NB4 (cell line): Measurements from ENCODE around the gene ENDOV.
A peak's percentile ranks its signal among the peaks of the same experiment; 100 is the strongest.

ENCODE experiments used
- DNase-seq: peaks from one replicate; pipeline ENCODE4 v3.0.0; 2010; ENCODE audit warnings: low read depth
- H3K4me3 ChIP-seq: one replicate; pipeline ENCODE4 v1.5.1; 2011; ENCODE audit warnings: mild to moderate bottlenecking, low read depth, low read length, moderate library complexity
- MYC ChIP-seq: IDR thresholded peaks from 2 replicates; pipeline ENCODE4 v1.6.1; 2011; ENCODE audit warnings: low read depth, low read length
- POLR2A ChIP-seq: IDR thresholded peaks from 2 replicates; pipeline ENCODE4 v1.6.1; 2011; ENCODE audit warnings: mild to moderate bottlenecking; ENCODE audit not compliant: insufficient read length; ENCODE audit errors: extremely low read depth
- TF ChIP-seq, protein P1 (sequence below): IDR thresholded peaks from 2 replicates; pipeline ENCODE4 v1.6.1; 2011; ENCODE audit warnings: low read depth, low read length
- TF ChIP-seq, protein P2 (sequence below): IDR thresholded peaks from one replicate; pipeline ENCODE4 v1.5.1; 2012; ENCODE audit warnings: low read depth, low read length

ENDOV gene

DNA sequence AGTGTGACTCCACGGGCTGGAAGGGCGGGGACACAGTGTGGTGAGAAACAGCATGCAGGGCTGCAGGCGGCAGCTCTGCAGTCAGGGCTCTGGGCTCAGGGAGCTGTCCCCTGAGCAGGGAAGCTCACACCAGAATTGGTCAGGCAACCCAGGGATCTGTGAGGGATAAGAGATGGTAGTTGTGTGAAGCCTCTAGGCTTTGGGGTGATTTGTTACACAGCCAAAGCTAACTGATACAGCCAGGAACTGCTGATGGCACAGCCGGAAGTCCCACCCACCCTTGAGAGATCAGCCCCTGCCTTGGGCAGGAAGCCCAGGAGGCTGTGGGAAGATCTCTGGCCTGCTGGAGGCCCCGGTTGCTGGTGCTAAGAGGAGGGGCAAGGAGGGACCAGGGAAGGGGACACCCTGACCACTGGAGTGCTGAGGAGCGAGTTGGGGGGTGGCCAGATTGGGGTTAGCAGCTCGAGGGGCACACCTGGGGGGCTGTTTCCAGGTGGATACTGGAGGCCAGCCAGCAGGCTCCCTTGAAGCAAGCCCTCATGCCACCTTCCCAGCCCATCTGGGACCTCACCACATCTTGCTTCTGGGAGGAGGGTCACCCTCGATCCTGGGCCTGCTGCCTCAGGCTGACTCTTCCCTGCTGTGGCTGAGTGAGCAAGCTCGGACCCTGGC lies 36.3 kb downstream of the ENDOV start:
- no peak for DNase-seq
- no peak overlapping the region for H3K4me3 ChIP-seq
- TF ChIP-seq POLR2A, result no peak
- TF ChIP-seq, protein P1, sequence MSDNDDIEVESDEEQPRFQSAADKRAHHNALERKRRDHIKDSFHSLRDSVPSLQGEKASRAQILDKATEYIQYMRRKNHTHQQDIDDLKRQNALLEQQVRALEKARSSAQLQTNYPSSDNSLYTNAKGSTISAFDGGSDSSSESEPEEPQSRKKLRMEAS, result no peak
- TF ChIP-seq MYC, result no peak
- TF ChIP-seq, protein P2, sequence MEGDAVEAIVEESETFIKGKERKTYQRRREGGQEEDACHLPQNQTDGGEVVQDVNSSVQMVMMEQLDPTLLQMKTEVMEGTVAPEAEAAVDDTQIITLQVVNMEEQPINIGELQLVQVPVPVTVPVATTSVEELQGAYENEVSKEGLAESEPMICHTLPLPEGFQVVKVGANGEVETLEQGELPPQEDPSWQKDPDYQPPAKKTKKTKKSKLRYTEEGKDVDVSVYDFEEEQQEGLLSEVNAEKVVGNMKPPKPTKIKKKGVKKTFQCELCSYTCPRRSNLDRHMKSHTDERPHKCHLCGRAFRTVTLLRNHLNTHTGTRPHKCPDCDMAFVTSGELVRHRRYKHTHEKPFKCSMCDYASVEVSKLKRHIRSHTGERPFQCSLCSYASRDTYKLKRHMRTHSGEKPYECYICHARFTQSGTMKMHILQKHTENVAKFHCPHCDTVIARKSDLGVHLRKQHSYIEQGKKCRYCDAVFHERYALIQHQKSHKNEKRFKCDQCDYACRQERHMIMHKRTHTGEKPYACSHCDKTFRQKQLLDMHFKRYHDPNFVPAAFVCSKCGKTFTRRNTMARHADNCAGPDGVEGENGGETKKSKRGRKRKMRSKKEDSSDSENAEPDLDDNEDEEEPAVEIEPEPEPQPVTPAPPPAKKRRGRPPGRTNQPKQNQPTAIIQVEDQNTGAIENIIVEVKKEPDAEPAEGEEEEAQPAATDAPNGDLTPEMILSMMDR, result no peak

DNA sequence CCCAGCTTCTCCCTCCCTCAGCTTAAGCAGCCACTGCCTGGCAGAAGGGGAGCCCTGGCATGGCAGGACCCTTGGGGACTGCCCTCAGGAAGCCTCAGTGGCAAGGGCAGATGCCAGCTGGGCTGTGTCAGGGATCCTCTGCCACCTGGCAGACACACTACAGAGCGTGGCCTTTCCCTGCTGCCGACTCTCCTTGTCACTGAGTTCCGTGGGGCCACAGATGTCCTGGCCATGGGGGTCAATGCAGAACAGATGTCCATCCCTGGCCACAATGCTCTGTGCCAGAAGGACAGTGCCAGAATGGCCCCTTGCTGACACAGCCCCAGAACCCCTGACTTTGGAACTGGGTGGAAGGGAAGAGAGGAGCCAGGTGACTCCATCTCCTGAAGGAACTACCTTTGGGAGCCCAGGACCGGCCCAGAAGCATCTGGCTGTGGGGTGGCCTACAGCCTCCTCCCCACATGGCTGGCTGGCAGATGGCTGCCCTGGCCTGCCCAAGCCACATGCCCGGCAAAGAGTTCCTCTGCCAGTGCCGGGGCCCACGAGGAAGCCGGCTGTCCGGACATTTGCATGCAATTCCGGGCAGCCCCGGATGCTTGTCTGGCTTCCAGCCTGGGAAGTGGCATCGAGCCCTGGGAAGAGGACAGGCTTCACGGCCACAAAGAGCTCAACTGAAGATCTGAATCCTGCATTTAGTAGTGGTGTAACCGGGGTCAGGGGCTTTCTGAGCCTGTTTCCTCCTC lies 37.4 kb downstream of the ENDOV start:
- TF ChIP-seq POLR2A (no peak), MYC (no peak)
- TF ChIP-seq, protein P1, result no peak
- TF ChIP-seq, protein P2, result no peak
- H3K4me3 ChIP-seq, result no peak overlapping the region
- DNase-seq, result no peak

DNA sequence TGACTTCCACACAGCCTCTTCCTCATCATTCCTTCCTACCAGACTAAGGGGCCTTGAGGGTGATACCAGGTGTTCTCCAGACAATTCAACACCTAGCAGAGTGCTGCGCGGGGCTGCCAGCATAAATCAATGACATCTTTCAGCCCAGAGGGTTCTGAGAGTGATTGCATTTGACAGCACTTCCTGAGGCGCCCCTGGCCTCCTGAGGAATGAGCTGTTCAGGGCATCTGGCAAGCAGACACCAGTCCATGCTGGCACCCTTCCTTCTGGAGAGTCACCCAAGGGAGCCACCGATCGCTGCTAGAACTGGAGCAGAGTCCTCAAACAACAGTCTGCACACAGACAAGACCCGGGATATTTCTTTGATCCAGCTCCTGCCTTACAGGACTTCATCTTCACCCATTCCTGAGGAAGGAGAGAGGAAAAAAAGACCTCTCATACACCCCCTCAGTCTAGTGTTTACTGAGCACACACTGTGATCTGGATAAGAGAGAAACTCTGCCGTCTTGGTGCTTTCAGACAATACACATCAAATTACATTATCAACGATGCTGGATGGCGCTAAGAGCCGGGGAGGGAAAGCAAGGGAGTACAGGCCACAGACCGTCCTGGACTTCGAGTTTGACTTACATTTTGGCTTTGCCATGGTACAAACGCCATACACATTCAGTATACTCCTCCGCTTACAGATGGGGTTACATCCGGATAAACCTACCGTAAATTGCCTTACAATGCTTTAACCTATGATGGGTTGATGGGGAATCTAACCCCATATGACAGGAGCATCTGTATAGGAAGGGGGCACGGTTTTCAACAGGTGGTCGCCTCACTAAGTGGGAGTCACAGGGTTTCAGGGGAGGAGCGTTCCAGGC lies 38.4 kb downstream of the ENDOV start:
- H3K4me3 ChIP-seq, result peak overlapping the region; percentile 78
- DNase-seq, result no peak

DNA sequence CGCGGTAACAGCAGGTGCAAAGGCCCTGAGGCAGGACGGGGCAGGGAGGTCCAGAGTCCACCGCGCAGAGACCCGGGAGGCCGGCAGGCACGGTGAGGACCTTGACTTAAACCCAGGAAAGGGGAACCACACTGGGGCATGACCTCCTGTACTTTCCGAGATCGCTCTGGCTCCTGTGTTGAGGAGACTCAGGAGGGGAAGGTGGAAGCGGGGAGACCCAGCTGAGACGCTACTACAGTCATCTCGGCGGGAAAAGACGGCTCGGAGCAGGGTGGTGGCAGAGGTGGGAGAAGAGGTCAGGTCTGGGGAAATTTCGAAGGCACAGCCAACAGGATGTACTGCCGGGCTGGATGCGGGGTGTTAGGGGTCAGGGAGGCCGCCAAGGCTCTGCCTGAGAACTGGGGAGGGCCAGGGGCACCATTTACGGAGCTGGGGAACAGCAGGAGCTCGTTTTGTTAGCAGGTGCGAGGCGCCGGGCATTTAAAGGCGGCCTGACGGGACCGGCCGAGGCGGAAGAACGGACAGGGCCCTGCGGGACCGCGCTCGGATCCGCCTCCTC lies 39.1 kb downstream of the ENDOV start:
- TF ChIP-seq, protein P1, result no peak
- TF ChIP-seq, protein P2, result no peak
- TF ChIP-seq POLR2A (no peak), MYC (no peak)
- DNase-seq, result peak; percentile 36
- peak overlapping the region; percentile 78 for H3K4me3 ChIP-seq

More for the DNA sequence above, 38.4 kb downstream of the ENDOV start:
- TF ChIP-seq, protein P1, result no peak

DNA sequence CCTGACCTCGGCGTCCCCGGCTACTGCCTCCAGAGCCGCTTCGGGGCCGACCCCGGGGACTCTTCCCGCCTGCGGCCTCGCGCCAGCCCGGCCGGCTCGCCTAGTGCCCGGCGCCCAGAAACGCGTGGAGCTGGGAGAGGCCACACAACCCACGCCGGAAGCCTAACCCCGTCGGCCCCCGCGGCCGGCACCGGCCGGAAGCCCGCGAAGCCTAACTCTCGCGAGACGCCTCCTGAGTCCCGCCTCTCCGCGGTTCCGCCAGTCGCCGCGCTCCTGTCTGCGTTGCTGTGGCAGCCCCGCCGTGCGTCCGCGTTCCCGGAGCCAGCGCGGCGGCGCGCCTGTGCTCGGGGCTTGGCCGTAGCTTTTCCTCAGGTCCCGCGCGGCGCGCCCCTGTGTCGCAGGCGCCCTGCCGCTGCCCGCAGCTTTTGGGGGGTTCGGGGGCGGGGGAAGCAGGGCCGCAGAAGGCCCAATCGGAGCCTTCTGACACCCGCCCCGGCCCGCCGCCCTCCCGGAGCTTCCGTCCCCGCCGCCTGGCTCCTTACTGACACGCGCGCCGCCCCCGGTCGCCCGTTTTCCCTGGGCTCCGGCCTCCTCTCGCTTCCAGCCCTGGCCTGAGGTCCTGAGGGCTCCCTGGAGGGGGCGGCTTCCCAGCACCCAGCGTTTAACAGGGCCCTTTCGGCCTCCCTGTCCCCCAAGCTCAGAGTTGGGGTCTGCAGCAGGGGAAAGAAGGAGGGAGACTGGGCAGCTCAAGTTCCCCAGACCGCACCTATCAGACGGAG lies 39.8 kb downstream of the ENDOV start:
- H3K4me3 ChIP-seq, result peak overlapping the region; percentile 78
- TF ChIP-seq, protein P2, result no peak
- TF ChIP-seq, protein P1, result peak; percentile 86
- TF ChIP-seq MYC (peak; percentile 96), POLR2A (peak; percentile 88)
- peak; percentile 98 for DNase-seq
